Measurements from ENCODE around the gene SERPINE3. TPM values are rescaled to one million over a fixed set of nuclear protein-coding genes. Genes with fewer than 3 reads are reported as not detected.

The SERPINE3 gene
- total and polyA plus RNA-seq, 2 experiments from 2014 or later = 0.17 to 0.31 TPM

DNA sequence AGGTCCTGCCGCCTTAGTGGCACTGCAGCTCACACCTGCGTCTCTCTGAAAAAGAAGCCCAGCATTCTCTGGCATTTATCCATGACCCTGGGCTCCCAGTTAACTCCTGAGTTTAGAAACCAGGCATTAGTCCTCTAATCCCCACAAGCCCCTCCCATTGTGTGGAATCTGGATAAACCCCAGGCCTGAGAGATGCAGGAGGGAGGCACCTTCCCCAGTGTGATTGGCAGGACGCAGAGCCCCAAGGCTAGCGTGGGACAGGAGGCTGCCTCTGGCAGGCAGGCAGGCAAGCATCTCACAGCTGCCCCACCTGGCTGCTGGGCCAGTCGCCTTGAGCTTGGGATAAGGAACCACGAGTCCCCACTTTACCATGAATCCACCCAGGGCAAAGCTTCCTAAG is 11.0 kb upstream of the SERPINE3 start:
- DNase-seq (ENCODE audit: low spot score) (peak; percentile 97), ATAC-seq (peak; percentile 97)
- Histone ChIP-seq H3K36me3 (ENCODE audit: insufficient read depth) (no peaks in the 10 kb centered on the region), H3K4me1 (ENCODE audit: insufficient read depth) (peaks cover 25% of the 10 kb centered on the region), H3K9me2 (ENCODE audit: insufficient read depth) (peaks cover 8% of the 10 kb centered on the region; the same call in 1 of the 2 replicates), H3K27me3 (ENCODE audit: insufficient read depth) (no peaks in the 10 kb centered on the region), H3K4me3 (no peak overlapping the region), H3K27ac (ENCODE audit: low read depth) (no peak overlapping the region), H3F3A (replicated peaks; ENCODE audit: low read depth) (no peaks in the 10 kb centered on the region), H2AFZ (no peak overlapping the region), H4K20me1 (replicated peaks; ENCODE audit: insufficient read depth) (no peaks in the 10 kb centered on the region), H3K79me2 (replicated peaks; ENCODE audit: insufficient read depth) (no peaks in the 10 kb centered on the region), H3K4me2 (no peak overlapping the region)
- no peak overlapping the region for H3K27ac Mint-ChIP-seq
- peaks cover 6% of the 10 kb centered on the region for H3K27me3 Mint-ChIP-seq (ENCODE audit: insufficient read depth, low read depth, poor library complexity)
- H3K4me1 Mint-ChIP-seq = peaks cover 34% of the 10 kb centered on the region
- TF ChIP-seq EZH2 (IDR thresholded peaks at IDR 0.05; ENCODE audit: low read depth, unreplicated experiment) = no peak
- TF ChIP-seq EZH2phosphoT487 (IDR thresholded peaks at IDR 0.05; ENCODE audit: unreplicated experiment) = no peak
- TF ChIP-seq CTCF (conservative IDR thresholded peaks at IDR 0.05; ENCODE audit: low read depth in 2 of 2) = peak; percentile 18 to 23; a peak in 1 of 4 replicates
- TF ChIP-seq, protein P1, sequence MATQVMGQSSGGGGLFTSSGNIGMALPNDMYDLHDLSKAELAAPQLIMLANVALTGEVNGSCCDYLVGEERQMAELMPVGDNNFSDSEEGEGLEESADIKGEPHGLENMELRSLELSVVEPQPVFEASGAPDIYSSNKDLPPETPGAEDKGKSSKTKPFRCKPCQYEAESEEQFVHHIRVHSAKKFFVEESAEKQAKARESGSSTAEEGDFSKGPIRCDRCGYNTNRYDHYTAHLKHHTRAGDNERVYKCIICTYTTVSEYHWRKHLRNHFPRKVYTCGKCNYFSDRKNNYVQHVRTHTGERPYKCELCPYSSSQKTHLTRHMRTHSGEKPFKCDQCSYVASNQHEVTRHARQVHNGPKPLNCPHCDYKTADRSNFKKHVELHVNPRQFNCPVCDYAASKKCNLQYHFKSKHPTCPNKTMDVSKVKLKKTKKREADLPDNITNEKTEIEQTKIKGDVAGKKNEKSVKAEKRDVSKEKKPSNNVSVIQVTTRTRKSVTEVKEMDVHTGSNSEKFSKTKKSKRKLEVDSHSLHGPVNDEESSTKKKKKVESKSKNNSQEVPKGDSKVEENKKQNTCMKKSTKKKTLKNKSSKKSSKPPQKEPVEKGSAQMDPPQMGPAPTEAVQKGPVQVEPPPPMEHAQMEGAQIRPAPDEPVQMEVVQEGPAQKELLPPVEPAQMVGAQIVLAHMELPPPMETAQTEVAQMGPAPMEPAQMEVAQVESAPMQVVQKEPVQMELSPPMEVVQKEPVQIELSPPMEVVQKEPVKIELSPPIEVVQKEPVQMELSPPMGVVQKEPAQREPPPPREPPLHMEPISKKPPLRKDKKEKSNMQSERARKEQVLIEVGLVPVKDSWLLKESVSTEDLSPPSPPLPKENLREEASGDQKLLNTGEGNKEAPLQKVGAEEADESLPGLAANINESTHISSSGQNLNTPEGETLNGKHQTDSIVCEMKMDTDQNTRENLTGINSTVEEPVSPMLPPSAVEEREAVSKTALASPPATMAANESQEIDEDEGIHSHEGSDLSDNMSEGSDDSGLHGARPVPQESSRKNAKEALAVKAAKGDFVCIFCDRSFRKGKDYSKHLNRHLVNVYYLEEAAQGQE (IDR thresholded peaks at IDR 0.05; ENCODE audit: unreplicated experiment) = no peak
- no peaks in the 10 kb centered on the region; the same call in 2 of the 3 replicates for H3K36me3 Mint-ChIP-seq (ENCODE audit: low read depth)
- H3K9me3 Mint-ChIP-seq = no peaks in the 10 kb centered on the region; the same call in 2 of the 3 replicates
- no peak overlapping the region for H3K4me3 Mint-ChIP-seq

- ATAC-seq = no peak
- TF ChIP-seq POLR2AphosphoS5 (IDR thresholded peaks at IDR 0.05; ENCODE audit: low read depth) (no peak), ZNF462 (CRISPR knock-in tag; IDR thresholded peaks at IDR 0.05) (no peak), ZNF331 (CRISPR knock-in tag; IDR thresholded peaks at IDR 0.05; ENCODE audit: low read depth) (no peak), EZH2phosphoT487 (IDR thresholded peaks at IDR 0.05; ENCODE audit: unreplicated experiment) (no peak), JUNB (IDR thresholded peaks at IDR 0.05; ENCODE audit: unreplicated experiment) (no peak), CREB1 (CRISPR knock-in tag; IDR thresholded peaks at IDR 0.05; ENCODE audit: low read depth) (no peak), STAT1 (IDR thresholded peaks at IDR 0.05; ENCODE audit: unreplicated experiment) (no peak)
Measured at GRCh38 chr13:51329606-51330005, 9.9 kb upstream of the SERPINE3 start.

More at GRCh38 chr13:51329606-51330005, 9.9 kb upstream of the SERPINE3 start:
- H3K27ac Mint-ChIP-seq = no peak overlapping the region
- H3K36me3 ChIP-seq (ENCODE audit: insufficient read depth) = no peaks in the 10 kb centered on the region
- no peaks in the 10 kb centered on the region for H4K20me1 ChIP-seq (replicated peaks; ENCODE audit: insufficient read depth)
- H3K4me3 Mint-ChIP-seq = no peak overlapping the region
- H3K9me3 Mint-ChIP-seq = no peaks in the 10 kb centered on the region; the same call in 2 of the 3 replicates
- peaks cover 25% of the 10 kb centered on the region for H3K4me1 ChIP-seq (ENCODE audit: insufficient read depth)
- no peaks in the 10 kb centered on the region for H3K79me2 ChIP-seq (replicated peaks; ENCODE audit: insufficient read depth)
- peaks cover 8% of the 10 kb centered on the region; the same call in 1 of the 2 replicates for H3K9me2 ChIP-seq (ENCODE audit: insufficient read depth)
- DNase-seq (ENCODE audit: low spot score) = no peak
- H3K4me1 Mint-ChIP-seq = peaks cover 27% of the 10 kb centered on the region
- H3K27me3 ChIP-seq (ENCODE audit: insufficient read depth) = no peaks in the 10 kb centered on the region
- no peak overlapping the region for H3K4me2 ChIP-seq
- no peaks in the 10 kb centered on the region for H3K36me3 Mint-ChIP-seq (ENCODE audit: low read depth)
- no peak overlapping the region for H2AFZ ChIP-seq
- H3K27me3 Mint-ChIP-seq (ENCODE audit: insufficient read depth, low read depth, poor library complexity) = peaks cover 4% of the 10 kb centered on the region
- H3K27ac ChIP-seq (ENCODE audit: low read depth) = no peak overlapping the region
- H3F3A ChIP-seq (replicated peaks; ENCODE audit: low read depth) = no peaks in the 10 kb centered on the region
- H3K4me3 ChIP-seq = no peak overlapping the region
